GM23338 (cell line): ENCODE measurements around the gene KRT2. TPM values are rescaled to one million over a fixed set of nuclear protein-coding genes. Genes with fewer than 3 reads are reported as not detected.

ENCODE experiments used
- ATAC-seq: fragments of 200-7000 bp; cut with Tn5 transposase; 3 replicates; pipeline ENCODE4 v1.9.1; 2020
- DNase-seq: peaks from one replicate; pipeline ENCODE4 v3.0.0-alpha.2; 2015; ENCODE audit warnings: low spot score
- H2AFZ ChIP-seq: fragments of 200-600 bp; sonication (generic); 2 replicates; pipeline ENCODE4 v1.8.0; 2016; ENCODE audit warnings: antibody characterized with exemption, mild to moderate bottlenecking, moderate library complexity
- H3F3A ChIP-seq: fragments of 200-600 bp; sonication (generic); replicated peaks from 2 replicates; pipeline ENCODE4 v1.8.0; 2017; ENCODE audit warnings: antibody characterized with exemption, mixed run types, low read depth
- H3K27ac ChIP-seq: fragments of 200-600 bp; sonication (generic); 2 replicates; pipeline ENCODE4 v1.6.1; 2016; ENCODE audit warnings: low read depth
- H3K27me3 ChIP-seq: fragments of 200-600 bp; sonication (generic); 2 replicates; pipeline ENCODE4 v1.8.0; 2016; ENCODE audit warnings: mild to moderate bottlenecking, mixed run types, moderate library complexity; ENCODE audit not compliant: insufficient read depth
- H3K36me3 ChIP-seq: fragments of 200-600 bp; sonication (generic); 2 replicates; pipeline ENCODE4 v1.8.0; 2016; ENCODE audit warnings: mild to moderate bottlenecking; ENCODE audit not compliant: insufficient read depth
- H3K4me1 ChIP-seq: fragments of 200-600 bp; sonication (generic); 2 replicates; pipeline ENCODE4 v1.8.0; 2016; ENCODE audit warnings: mild to moderate bottlenecking, moderate library complexity; ENCODE audit not compliant: insufficient read depth
- H3K4me2 ChIP-seq: fragments of 200-600 bp; sonication (generic); 2 replicates; pipeline ENCODE4 v1.7.1; 2017; ENCODE audit warnings: mixed run types
- H3K4me3 ChIP-seq: fragments of 200-600 bp; sonication (generic); 2 replicates; pipeline ENCODE4 v1.6.1; 2016; ENCODE audit warnings: mixed run types
- H3K79me2 ChIP-seq: fragments of 200-600 bp; sonication (generic); replicated peaks from 2 replicates; pipeline ENCODE4 v1.8.0; 2017; ENCODE audit warnings: mild to moderate bottlenecking; ENCODE audit not compliant: insufficient read depth
- H3K9me2 ChIP-seq: fragments of 200-600 bp; sonication (generic); 2 replicates; pipeline ENCODE4 v1.8.0; 2017; ENCODE audit not compliant: insufficient read depth
- H4K20me1 ChIP-seq: fragments of 200-600 bp; sonication (generic); replicated peaks from 2 replicates; pipeline ENCODE4 v1.8.0; 2017; ENCODE audit warnings: mild to moderate bottlenecking; ENCODE audit not compliant: insufficient read depth
- H3K27ac Mint-ChIP-seq: 2 replicates; pipeline ENCODE4 v1.8.0; 2020; ENCODE audit warnings: inconsistent platforms, mild to moderate bottlenecking, moderate library complexity, mixed read lengths
- H3K27me3 Mint-ChIP-seq: 3 replicates; pipeline ENCODE4 v1.8.0; 2022; ENCODE audit warnings: low read depth, mild to moderate bottlenecking, moderate library complexity, mixed read lengths, inconsistent platforms; ENCODE audit not compliant: insufficient read depth, poor library complexity
- H3K36me3 Mint-ChIP-seq: 3 replicates; pipeline ENCODE4 v1.8.0; 2021; ENCODE audit warnings: low read depth, mild to moderate bottlenecking, inconsistent platforms, moderate library complexity, mixed read lengths
- H3K4me1 Mint-ChIP-seq: 3 replicates; pipeline ENCODE4 v1.8.0; 2020; ENCODE audit warnings: mild to moderate bottlenecking, inconsistent platforms, mixed read lengths
- H3K4me3 Mint-ChIP-seq: 3 replicates; pipeline ENCODE4 v1.8.0; 2021; ENCODE audit warnings: moderate library complexity, mild to moderate bottlenecking, inconsistent platforms, mixed read lengths
- H3K9me3 Mint-ChIP-seq: 3 replicates; pipeline ENCODE4 v1.8.0; 2020; ENCODE audit warnings: moderate library complexity, mild to moderate bottlenecking, inconsistent platforms, mixed read lengths
- polyA plus RNA-seq: library from polyadenylated mRNA; unstranded; fragments of >200 nt; fragmentation: Nextera tagmentation; extraction: Ambion mirVana; gene quantifications from 2 replicates; pipeline ENCODE4 v1.2.1, GENCODE V29; 2016
- total RNA-seq: library from RNA; depleted of rRNA; stranded (reverse); fragments of >200 nt; shearing (Covaris generic); gene quantifications from 2 replicates; pipeline ENCODE4 v1.2.3, GENCODE V29; 2014; rRNA removed
- TF ChIP-seq, protein P1 (sequence below): fragments of 250-450 bp; sonication (Bioruptor Pico); IDR thresholded peaks from 2 replicates; pipeline ENCODE4 v1.5.0; 2020; ENCODE audit warnings: mild to moderate bottlenecking, moderate library complexity

The KRT2 gene
- total and polyA plus RNA-seq, 2 experiments from 2014 or later = not detected

DNA sequence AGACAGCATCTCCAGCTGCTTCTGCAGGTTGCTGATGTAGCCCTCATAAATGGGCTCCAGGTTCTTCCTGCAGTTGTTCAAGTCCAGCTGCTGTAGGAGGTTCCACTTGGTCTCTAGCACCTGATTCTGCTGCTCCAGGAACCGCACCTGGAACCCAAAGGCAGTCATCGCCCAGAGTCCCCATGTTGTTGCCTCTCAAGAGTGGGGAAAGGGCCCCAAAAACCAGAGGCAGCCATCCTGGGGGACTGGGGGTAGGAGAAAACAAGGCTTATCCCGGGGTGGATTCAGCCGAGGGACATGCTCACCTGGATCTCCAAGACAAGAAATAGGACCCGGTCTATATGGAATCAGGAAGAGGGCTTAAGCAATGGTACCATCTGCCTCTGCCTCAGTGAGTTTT lies 53.0 kb downstream of the KRT2 start:
- H3K79me2 ChIP-seq = no peaks in the 10 kb centered on the region
- H4K20me1 ChIP-seq = no peaks in the 10 kb centered on the region
- no peaks in the 10 kb centered on the region for H3K4me1 ChIP-seq
- DNase-seq = no peak
- H3K36me3 ChIP-seq = no peaks in the 10 kb centered on the region
- Mint-ChIP-seq H3K36me3 (no peaks in the 10 kb centered on the region), H3K4me3 (no peak overlapping the region), H3K4me1 (no peaks in the 10 kb centered on the region), H3K9me3 (no peaks in the 10 kb centered on the region; the same call in 2 of the 3 replicates), H3K27ac (no peak overlapping the region), H3K27me3 (peaks cover 12% of the 10 kb centered on the region)
- ATAC-seq = no peak
- H3F3A ChIP-seq = no peaks in the 10 kb centered on the region
- H3K9me2 ChIP-seq = no peaks in the 10 kb centered on the region
- no peak overlapping the region for H3K4me3 ChIP-seq
- H3K4me2 ChIP-seq = no peak overlapping the region
- H3K27me3 ChIP-seq = peaks cover 24% of the 10 kb centered on the region
- H3K27ac ChIP-seq = no peak overlapping the region
- TF ChIP-seq, protein P1, sequence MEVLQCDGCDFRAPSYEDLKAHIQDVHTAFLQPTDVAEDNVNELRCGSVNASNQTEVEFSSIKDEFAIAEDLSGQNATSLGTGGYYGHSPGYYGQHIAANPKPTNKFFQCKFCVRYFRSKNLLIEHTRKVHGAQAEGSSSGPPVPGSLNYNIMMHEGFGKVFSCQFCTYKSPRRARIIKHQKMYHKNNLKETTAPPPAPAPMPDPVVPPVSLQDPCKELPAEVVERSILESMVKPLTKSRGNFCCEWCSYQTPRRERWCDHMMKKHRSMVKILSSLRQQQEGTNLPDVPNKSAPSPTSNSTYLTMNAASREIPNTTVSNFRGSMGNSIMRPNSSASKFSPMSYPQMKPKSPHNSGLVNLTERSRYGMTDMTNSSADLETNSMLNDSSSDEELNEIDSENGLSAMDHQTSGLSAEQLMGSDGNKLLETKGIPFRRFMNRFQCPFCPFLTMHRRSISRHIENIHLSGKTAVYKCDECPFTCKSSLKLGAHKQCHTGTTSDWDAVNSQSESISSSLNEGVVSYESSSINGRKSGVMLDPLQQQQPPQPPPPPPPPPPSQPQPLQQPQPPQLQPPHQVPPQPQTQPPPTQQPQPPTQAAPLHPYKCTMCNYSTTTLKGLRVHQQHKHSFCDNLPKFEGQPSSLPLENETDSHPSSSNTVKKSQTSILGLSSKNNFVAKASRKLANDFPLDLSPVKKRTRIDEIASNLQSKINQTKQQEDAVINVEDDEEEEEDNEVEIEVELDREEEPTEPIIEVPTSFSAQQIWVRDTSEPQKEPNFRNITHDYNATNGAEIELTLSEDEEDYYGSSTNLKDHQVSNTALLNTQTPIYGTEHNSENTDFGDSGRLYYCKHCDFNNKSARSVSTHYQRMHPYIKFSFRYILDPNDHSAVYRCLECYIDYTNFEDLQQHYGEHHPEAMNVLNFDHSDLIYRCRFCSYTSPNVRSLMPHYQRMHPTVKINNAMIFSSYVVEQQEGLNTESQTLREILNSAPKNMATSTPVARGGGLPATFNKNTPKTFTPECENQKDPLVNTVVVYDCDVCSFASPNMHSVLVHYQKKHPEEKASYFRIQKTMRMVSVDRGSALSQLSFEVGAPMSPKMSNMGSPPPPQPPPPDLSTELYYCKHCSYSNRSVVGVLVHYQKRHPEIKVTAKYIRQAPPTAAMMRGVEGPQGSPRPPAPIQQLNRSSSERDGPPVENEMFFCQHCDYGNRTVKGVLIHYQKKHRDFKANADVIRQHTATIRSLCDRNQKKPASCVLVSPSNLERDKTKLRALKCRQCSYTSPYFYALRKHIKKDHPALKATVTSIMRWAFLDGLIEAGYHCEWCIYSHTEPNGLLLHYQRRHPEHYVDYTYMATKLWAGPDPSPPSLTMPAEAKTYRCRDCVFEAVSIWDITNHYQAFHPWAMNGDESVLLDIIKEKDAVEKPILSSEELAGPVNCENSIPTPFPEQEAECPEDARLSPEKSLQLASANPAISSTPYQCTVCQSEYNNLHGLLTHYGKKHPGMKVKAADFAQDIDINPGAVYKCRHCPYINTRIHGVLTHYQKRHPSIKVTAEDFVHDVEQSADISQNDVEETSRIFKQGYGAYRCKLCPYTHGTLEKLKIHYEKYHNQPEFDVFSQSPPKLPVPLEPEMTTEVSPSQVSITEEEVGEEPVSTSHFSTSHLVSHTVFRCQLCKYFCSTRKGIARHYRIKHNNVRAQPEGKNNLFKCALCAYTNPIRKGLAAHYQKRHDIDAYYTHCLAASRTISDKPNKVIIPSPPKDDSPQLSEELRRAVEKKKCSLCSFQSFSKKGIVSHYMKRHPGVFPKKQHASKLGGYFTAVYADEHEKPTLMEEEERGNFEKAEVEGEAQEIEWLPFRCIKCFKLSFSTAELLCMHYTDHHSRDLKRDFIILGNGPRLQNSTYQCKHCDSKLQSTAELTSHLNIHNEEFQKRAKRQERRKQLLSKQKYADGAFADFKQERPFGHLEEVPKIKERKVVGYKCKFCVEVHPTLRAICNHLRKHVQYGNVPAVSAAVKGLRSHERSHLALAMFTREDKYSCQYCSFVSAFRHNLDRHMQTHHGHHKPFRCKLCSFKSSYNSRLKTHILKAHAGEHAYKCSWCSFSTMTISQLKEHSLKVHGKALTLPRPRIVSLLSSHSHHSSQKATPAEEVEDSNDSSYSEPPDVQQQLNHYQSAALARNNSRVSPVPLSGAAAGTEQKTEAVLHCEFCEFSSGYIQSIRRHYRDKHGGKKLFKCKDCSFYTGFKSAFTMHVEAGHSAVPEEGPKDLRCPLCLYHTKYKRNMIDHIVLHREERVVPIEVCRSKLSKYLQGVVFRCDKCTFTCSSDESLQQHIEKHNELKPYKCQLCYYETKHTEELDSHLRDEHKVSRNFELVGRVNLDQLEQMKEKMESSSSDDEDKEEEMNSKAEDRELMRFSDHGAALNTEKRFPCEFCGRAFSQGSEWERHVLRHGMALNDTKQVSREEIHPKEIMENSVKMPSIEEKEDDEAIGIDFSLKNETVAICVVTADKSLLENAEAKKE = no peak
- H2AFZ ChIP-seq = no peak overlapping the region

Other genes starting within 250 kb of the KRT2 start
- not detected in 2 replicates for gene KRT82, start 245.9 kb downstream of the KRT2 start, total RNA-seq
- not detected in 2 replicates for gene KRT82, start 245.9 kb downstream of the KRT2 start, polyA plus RNA-seq
- gene KRT75, start 217.8 kb downstream of the KRT2 start, total RNA-seq = not detected in 2 replicates
- gene KRT75, start 217.8 kb downstream of the KRT2 start, polyA plus RNA-seq = not detected in 2 replicates
- gene KRT6B, start 200.1 kb downstream of the KRT2 start, total RNA-seq = not detected in 2 replicates
- not detected in 2 replicates for gene KRT6B, start 200.1 kb downstream of the KRT2 start, polyA plus RNA-seq
- gene KRT6C, start 178.4 kb downstream of the KRT2 start, total RNA-seq = not detected in 2 replicates
- gene KRT6C, start 178.4 kb downstream of the KRT2 start, polyA plus RNA-seq = not detected in 2 replicates
- gene KRT6A, start 159.0 kb downstream of the KRT2 start, total RNA-seq = not detected in 2 replicates
- gene KRT6A, start 159.0 kb downstream of the KRT2 start, polyA plus RNA-seq = not detected in 2 replicates
- gene KRT5, start 131.8 kb downstream of the KRT2 start, total RNA-seq = not detected in 2 replicates
- not detected in 2 replicates for gene KRT5, start 131.8 kb downstream of the KRT2 start, polyA plus RNA-seq
- not detected in 2 replicates for gene KRT71, start 99.1 kb downstream of the KRT2 start, total RNA-seq
- gene KRT71, start 99.1 kb downstream of the KRT2 start, polyA plus RNA-seq = not detected in 2 replicates
- not detected in 2 replicates for gene KRT74, start 78.4 kb downstream of the KRT2 start, total RNA-seq
- gene KRT74, start 78.4 kb downstream of the KRT2 start, polyA plus RNA-seq = not detected in 2 replicates
- gene KRT72, start 50.7 kb downstream of the KRT2 start, total RNA-seq = not detected in 2 replicates
- gene KRT72, start 50.7 kb downstream of the KRT2 start, polyA plus RNA-seq = not detected in 2 replicates
- gene KRT73, start 33.7 kb downstream of the KRT2 start, total RNA-seq = not detected in 2 replicates
- gene KRT73, start 33.7 kb downstream of the KRT2 start, polyA plus RNA-seq = not detected in 2 replicates
- gene KRT1, start 28.2 kb upstream of the KRT2 start, total RNA-seq = not detected in 2 replicates
- not detected in 2 replicates for gene KRT1, start 28.2 kb upstream of the KRT2 start, polyA plus RNA-seq
- not detected in 2 replicates for gene KRT77, start 51.3 kb upstream of the KRT2 start, total RNA-seq
- not detected in 2 replicates for gene KRT77, start 51.3 kb upstream of the KRT2 start, polyA plus RNA-seq
- not detected in 2 replicates for gene KRT76, start 125.1 kb upstream of the KRT2 start, total RNA-seq
- not detected in 2 replicates for gene KRT76, start 125.1 kb upstream of the KRT2 start, polyA plus RNA-seq
- not detected in 2 replicates for gene KRT3, start 143.9 kb upstream of the KRT2 start, total RNA-seq
- not detected in 2 replicates for gene KRT3, start 143.9 kb upstream of the KRT2 start, polyA plus RNA-seq
- gene KRT4, start 161.9 kb upstream of the KRT2 start, total RNA-seq = not detected in 2 replicates
- not detected in 2 replicates for gene KRT4, start 161.9 kb upstream of the KRT2 start, polyA plus RNA-seq
- gene KRT79, start 182.1 kb upstream of the KRT2 start, total RNA-seq = 0.21 TPM in 1 of 2 replicates, not detected in the other
- gene KRT79, start 182.1 kb upstream of the KRT2 start, polyA plus RNA-seq = not detected in 2 replicates
- not detected in 2 replicates for gene KRT78, start 196.8 kb upstream of the KRT2 start, total RNA-seq
- gene KRT78, start 196.8 kb upstream of the KRT2 start, polyA plus RNA-seq = not detected in 2 replicates